Endothelial cell of umbilical vein (primary cell): ENCODE measurements around the gene KCND2. TPM values are rescaled to one million over a fixed set of nuclear protein-coding genes. Genes with fewer than 3 reads are reported as not detected.

ENCODE experiments used
- BruUV-seq: library from RNA; stranded (reverse); fragments of 400-500 nt; replicated peaks from 2 replicates; lab custom pipeline; 2021; lab: Mats Ljungman, UMichigan
- CTCF ChIA-PET: fragments of 300-600, 350-600 bp; sonication (Branson Sonifier 250); formaldehyde crosslinking; loops from one replicate; lab custom pipeline; 2021; ENCODE audit warnings: antibody characterized with exemption, inconsistent platforms; lab: Charles Lee
- POLR2A ChIA-PET: fragments of 300-600, 350-600 bp; sonication (Branson Sonifier 250); formaldehyde crosslinking; loops from one replicate; lab custom pipeline; 2021; ENCODE audit warnings: antibody characterized with exemption, inconsistent platforms; lab: Charles Lee
- DNase-seq: peaks from one replicate; pipeline ENCODE4 v3.0.0-alpha.2; 2011; ENCODE audit warnings: low read depth, low spot score
- FAIRE-seq: peaks from 2 replicates; lab custom pipeline; 2011; peaks lifted over from hg19 to GRCh38; lab: Jason Lieb, UNC
- H2AFZ ChIP-seq: 2 replicates; pipeline ENCODE4 v1.6.0; 2012; ENCODE audit warnings: low read depth, low read length, control low read depth, inconsistent platforms
- H3K27ac ChIP-seq: 2 replicates; pipeline ENCODE4 v1.5.1; 2011; ENCODE audit warnings: low read depth, mild to moderate bottlenecking, control low read depth, low read length, moderate library complexity; ENCODE audit not compliant: insufficient read depth
- H3K27me3 ChIP-seq, 2 experiments: 2 replicates each; pipeline versions ENCODE4 v1.6.0 to v1.6.1; 2011; ENCODE audit warnings: low read length in 2 of 2, mixed read lengths in 1 of 2; ENCODE audit not compliant: control insufficient read depth in 2 of 2, insufficient read depth in 2 of 2
- H3K36me3 ChIP-seq, 2 experiments: 2 replicates in 1 of 2; 3 replicates in 1 of 2; pipeline ENCODE4 v1.5.1; 2011; ENCODE audit warnings: low read length in 2 of 2, mild to moderate bottlenecking in 1 of 2, moderate library complexity in 1 of 2; ENCODE audit not compliant: control insufficient read depth in 2 of 2, insufficient read depth in 2 of 2; ENCODE audit errors: extremely low read depth in 1 of 2
- H3K4me1 ChIP-seq: 3 replicates; pipeline ENCODE4 v1.5.1; 2011; ENCODE audit warnings: mild to moderate bottlenecking, low read length; ENCODE audit not compliant: control insufficient read depth, insufficient read depth; ENCODE audit errors: extremely low read depth
- H3K4me2 ChIP-seq: 2 replicates; pipeline ENCODE4 v1.6.1; 2011; ENCODE audit warnings: low read length, control low read depth, mixed read lengths; ENCODE audit not compliant: insufficient read depth
- H3K4me3 ChIP-seq, 3 experiments: fragments of 200-600 bp in 1 of 3; sonication (generic), shearing (Covaris generic) in 1 of 3; replicated peaks in 1 of 3; 2 replicates each; pipeline ENCODE4 v1.5.1; 2011 to 2016; ENCODE audit warnings: control low read depth in 3 of 3, low read length in 3 of 3, mild to moderate bottlenecking in 2 of 3, inconsistent platforms in 1 of 3, low read depth in 1 of 3, moderate library complexity in 1 of 3; ENCODE audit not compliant: insufficient read depth in 1 of 3
- H3K79me2 ChIP-seq: 2 replicates; pipeline ENCODE4 v1.6.0; 2012; ENCODE audit warnings: low read length, inconsistent platforms; ENCODE audit not compliant: control insufficient read depth, insufficient read depth
- H3K9ac ChIP-seq: replicated peaks from 2 replicates; pipeline ENCODE3; 2011; ENCODE audit warnings: low read length, control low read depth; ENCODE audit not compliant: insufficient read depth; ENCODE audit errors: extremely low read depth
- H3K9me1 ChIP-seq: replicated peaks from 3 replicates; pipeline ENCODE4 v1.6.0; 2011; ENCODE audit warnings: mild to moderate bottlenecking, low read length; ENCODE audit not compliant: control insufficient read depth, insufficient read depth; ENCODE audit errors: extremely low read depth
- H3K9me3 ChIP-seq: replicated peaks from 2 replicates; pipeline ENCODE4 v1.5.1; 2012; ENCODE audit warnings: low read length, inconsistent platforms; ENCODE audit not compliant: control insufficient read depth, insufficient read depth
- H4K20me1 ChIP-seq: replicated peaks from 2 replicates; pipeline ENCODE3; 2011; ENCODE audit warnings: mild to moderate bottlenecking, low read length; ENCODE audit not compliant: control insufficient read depth, insufficient read depth; ENCODE audit errors: extremely low read depth
- CTCF ChIP-seq, 2 donors: IDR thresholded peaks; 1 replicate in 1 of 2; 2 replicates in 1 of 2; pipeline ENCODE4 v1.5.1; 2011; ENCODE audit warnings: low read length in 2 of 2, mild to moderate bottlenecking in 2 of 2, moderate library complexity in 2 of 2, control low read depth in 1 of 2, inconsistent platforms in 1 of 2, low read depth in 1 of 2; ENCODE audit not compliant: insufficient read depth in 1 of 2; ENCODE audit errors: extremely low read depth in 1 of 2
- EZH2 ChIP-seq: IDR thresholded peaks from 2 replicates; pipeline ENCODE4 v1.6.1; 2012; ENCODE audit warnings: borderline replicate concordance, low read depth, mild to moderate bottlenecking, moderate library complexity, low read length, inconsistent platforms; ENCODE audit not compliant: severe bottlenecking
- FOS ChIP-seq: IDR thresholded peaks from 2 replicates; pipeline ENCODE4 v1.6.1; 2011; ENCODE audit warnings: mild to moderate bottlenecking, low read length, moderate library complexity, borderline replicate concordance; ENCODE audit not compliant: insufficient read depth
- GATA2 ChIP-seq: IDR thresholded peaks from 2 replicates; pipeline ENCODE4 v1.7.0; 2011; ENCODE audit warnings: low read depth, mild to moderate bottlenecking, moderate library complexity, mixed read lengths, low read length; ENCODE audit not compliant: insufficient read length, insufficient read depth
- JUN ChIP-seq: IDR thresholded peaks from 2 replicates; pipeline ENCODE4 v1.6.1; 2011; ENCODE audit warnings: borderline replicate concordance, low read depth; ENCODE audit not compliant: insufficient read length, insufficient read depth
- MAX ChIP-seq: IDR thresholded peaks from 2 replicates; pipeline ENCODE4 v1.6.1; 2011; ENCODE audit not compliant: insufficient read depth, insufficient read length
- MYC ChIP-seq: IDR thresholded peaks from one replicate; pipeline ENCODE4 v1.6.1; 2011; ENCODE audit warnings: mild to moderate bottlenecking, low read depth, low read length
- POLR2A ChIP-seq: IDR thresholded peaks from 2 replicates; pipeline ENCODE4 v1.6.1; 2012; ENCODE audit warnings: low read depth, mild to moderate bottlenecking, control low read depth, low read length
- POLR2AphosphoS5 ChIP-seq: IDR thresholded peaks from 2 replicates; pipeline ENCODE4 v1.6.1; 2012; ENCODE audit warnings: low read depth, mild to moderate bottlenecking, control low read depth, low read length, moderate library complexity; ENCODE audit not compliant: insufficient read depth
- dilution Hi-C: fragments of 300-500 bp; cut with MboI; formaldehyde crosslinking; loops from one replicate; pipeline ENCODE4 v1.15.0; 2019; ENCODE audit warnings: low sequenced_read_pairs; ENCODE audit not compliant: extremely low pct_ligation_motif_present
- intact Hi-C: fragments of 100-400 bp; cut with micrococcal nuclease; formaldehyde crosslinking; loops from one replicate; pipeline ENCODE4 v1.10.0; 2022
- polyA plus RNA-seq, 4 experiments: library from polyadenylated mRNA; depleted of rRNA in 3 of 4; stranded (reverse) in 3 of 4; unstranded in 1 of 4; fragments of >200 nt; gene quantifications; 2 replicates each; pipeline versions ENCODE4 v1.2.1 to v1.2.3, GENCODE V29; 2011 to 2012; ENCODE audit warnings: missing spikeins in 1 of 4
- total RNA-seq: library from RNA; stranded (reverse); gene quantifications from 2 replicates; pipeline ENCODE4 v1.2.3, GENCODE V29; 2021

The KCND2 gene
- total and polyA plus RNA-seq, 2 donors (not counting 3 experiments of a cell fraction or from before 2014, with no cell fraction given), result not detected

GRCh38 chr7:120456699-120457098 is 183.7 kb downstream of the KCND2 start:
- dilution Hi-C loops, result no loop called here
- POLR2A ChIA-PET, result no interaction called here
- no peak for DNase-seq

More at GRCh38 chr7:120456699-120457098, 183.7 kb downstream of the KCND2 start:
- H4K20me1 ChIP-seq, result no peaks in the 10 kb centered on the region
- no TSS peak for BruUV-seq
- H3K36me3 ChIP-seq, result no peaks in the 10 kb centered on the region
- H3K27me3 ChIP-seq, result no peaks in the 10 kb centered on the region
- FAIRE-seq, result no peak
- H3K4me1 ChIP-seq, result no peaks in the 10 kb centered on the region
- no peak overlapping the region for H3K27ac ChIP-seq
- CTCF ChIA-PET, result no interaction called here
- H3K9ac ChIP-seq, result no peak overlapping the region
- no peak overlapping the region for H3K4me3 ChIP-seq
- H2AFZ ChIP-seq, result no peak overlapping the region
- no peaks in the 10 kb centered on the region for H3K9me3 ChIP-seq
- H3K79me2 ChIP-seq, result no peaks in the 10 kb centered on the region
- TF ChIP-seq POLR2A (no peak), GATA2 (no peak), FOS (no peak), JUN (no peak), CTCF (IDR thresholded peaks at IDR 0.05; ENCODE audit: extremely low read depth in 1 of 2, insufficient read depth in 1 of 2, low read depth in 1 of 2, low read length in 2 of 2) (no peak), MAX (no peak), POLR2AphosphoS5 (no peak), MYC (no peak), EZH2 (no peak)
- no peaks in the 10 kb centered on the region for H3K9me1 ChIP-seq
- H3K4me2 ChIP-seq, result no peak overlapping the region
- intact Hi-C loops, result no loop called here
